ENCODE measurements around the gene ATP5MC3.

GRCh38 chr2:175175896-175176295, 5.6 kb downstream of the ATP5MC3 start:
- TF ChIP-seq GABPA (IDR thresholded peaks at IDR 0.05; ENCODE audit: low read depth) (no peak), EGR1 (IDR thresholded peaks at IDR 0.05; ENCODE audit: borderline replicate concordance in 1 of 2, low read depth in 2 of 2, low read length in 2 of 2) (no peak), POLR2A (IDR thresholded peaks at IDR 0.05; ENCODE audit: low read depth, low read length) (no peak), ESRRA (IDR thresholded peaks at IDR 0.05; ENCODE audit: low read length) (no peak), JUNB (IDR thresholded peaks at IDR 0.05) (no peak), RAD21 (IDR thresholded peaks at IDR 0.05; ENCODE audit: insufficient read depth, low read depth, low read length) (no peak), RFX5 (IDR thresholded peaks at IDR 0.05; ENCODE audit: low read depth, low read length) (no peak), CTCF (IDR thresholded peaks at IDR 0.05 in 2 of 3, conservative IDR thresholded peaks at IDR 0.05 in 1 of 3; ENCODE audit: control insufficient read depth in 2 of 3, extremely low read depth in 1 of 3, insufficient read depth in 1 of 3, low read depth in 3 of 3, low read length in 3 of 3) (no peak), ZBTB40 (IDR thresholded peaks at IDR 0.05; ENCODE audit: borderline replicate concordance) (no peak), HDAC2 (IDR thresholded peaks at IDR 0.05) (no peak), CEBPB (IDR thresholded peaks at IDR 0.05; ENCODE audit: borderline replicate concordance in 1 of 2, low read depth in 2 of 2, low read length in 2 of 2) (no peak), PBX3 (IDR thresholded peaks at IDR 0.05; ENCODE audit: insufficient replicate concordance, low read depth, low read length) (no peak)
